HCT116 (cell line): ENCODE results near the gene ZFP14.
"Not testable (repeated sequence)": the region's sequence is repeated elsewhere in the genome, so short reads cannot be mapped to it uniquely, and the experiment has no call there.

ENCODE experiments used
- CTCF ChIP-seq, 3 experiments: fragments of 200-600 bp in 1 of 3; sonication (generic) in 1 of 3; IDR thresholded peaks in 2 of 3; conservative IDR thresholded peaks in 1 of 3; 2 replicates each; pipeline ENCODE4 v1.5.1; 2012 to 2017; ENCODE audit warnings: low read depth in 2 of 3, low read length in 2 of 3, antibody characterized with exemption in 1 of 3, borderline replicate concordance in 1 of 3, control low read depth in 1 of 3, mild to moderate bottlenecking in 1 of 3, mixed read lengths in 1 of 3, mixed run types in 1 of 3, moderate library complexity in 1 of 3; ENCODE audit not compliant: insufficient read depth in 1 of 3
- EZH2 ChIP-seq: fragments of 200-600 bp; sonication (generic); IDR thresholded peaks from 2 replicates; pipeline ENCODE4 v1.6.1; 2017; ENCODE audit warnings: antibody characterized with exemption, mixed run types
- JUND ChIP-seq: IDR thresholded peaks from 2 replicates; pipeline ENCODE4 v1.6.1; 2012
- MAX ChIP-seq: IDR thresholded peaks from 2 replicates; pipeline ENCODE4 v1.6.1; 2012
- POLR2A ChIP-seq: IDR thresholded peaks from 2 replicates; pipeline ENCODE4 v1.7.0; 2011; ENCODE audit warnings: borderline replicate concordance; ENCODE audit not compliant: insufficient read depth, insufficient read length; ENCODE audit errors: extremely low read depth
- RAD21 ChIP-seq: IDR thresholded peaks from 2 replicates; pipeline ENCODE4 v1.6.1; 2012; ENCODE audit warnings: low read depth, mild to moderate bottlenecking
- REST ChIP-seq: IDR thresholded peaks from 2 replicates; pipeline ENCODE4 v1.6.1; 2012; ENCODE audit warnings: low read depth
- SIN3A ChIP-seq: IDR thresholded peaks from 2 replicates; pipeline ENCODE4 v1.6.1; 2012; ENCODE audit warnings: low read depth
- TCF7L2 ChIP-seq: IDR thresholded peaks from 2 replicates; pipeline ENCODE4 v1.7.0; 2011; ENCODE audit warnings: borderline replicate concordance, inconsistent platforms; ENCODE audit not compliant: insufficient read depth, insufficient read length; ENCODE audit errors: extremely low read depth
- YY1 ChIP-seq: IDR thresholded peaks from 2 replicates; pipeline ENCODE4 v1.6.1; 2011; ENCODE audit warnings: low read length, low read depth, moderate library complexity, mild to moderate bottlenecking; ENCODE audit not compliant: insufficient replicate concordance; ENCODE audit errors: extremely low read depth

GRCh38 chr19:36309309-36309708, 69.7 kb downstream of the ZFP14 start:
- TF ChIP-seq CTCF (IDR thresholded peaks at IDR 0.05 in 2 of 3, conservative IDR thresholded peaks at IDR 0.05 in 1 of 3; ENCODE audit: borderline replicate concordance in 1 of 3, insufficient read depth in 1 of 3, low read depth in 2 of 3, low read length in 2 of 3); POLR2A; REST; JUND; MAX; TCF7L2; EZH2; YY1; RAD21; SIN3A: not testable (repeated sequence)
